GM19043 (cell line): ENCODE measurements around the gene COTL1.
"Not testable (repeated sequence)": the region's sequence is repeated elsewhere in the genome, so short reads cannot be mapped to it uniquely, and the experiment has no call there.

ENCODE experiments used
- ATAC-seq: cut with Tn5 transposase; IDR thresholded peaks from one replicate; pipeline ENCODE4 v1.9.1; 2021; ENCODE audit warnings: low read depth; ENCODE audit not compliant: unreplicated experiment

Gene COTL1

DNA sequence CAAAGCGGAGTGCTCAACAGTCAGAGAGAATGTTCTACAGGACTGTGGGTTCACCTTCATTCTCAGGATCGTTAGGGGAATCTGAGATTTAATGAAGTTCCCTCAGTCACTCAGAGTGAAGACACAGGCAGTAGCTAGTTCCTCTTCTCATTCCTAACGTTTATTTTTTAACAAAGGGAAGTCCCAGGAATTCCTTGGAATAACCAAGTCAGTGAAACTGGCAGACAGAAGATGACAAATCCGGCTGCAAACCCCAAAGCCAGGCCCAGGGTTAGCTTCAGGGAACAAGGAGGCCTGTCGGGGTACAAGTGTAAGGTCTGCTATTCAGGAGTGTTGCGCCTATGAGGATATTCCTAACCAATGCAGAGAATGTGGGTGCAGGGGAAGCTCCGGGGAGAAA, 42.0 kb downstream of the COTL1 start:
- no peak for ATAC-seq

DNA sequence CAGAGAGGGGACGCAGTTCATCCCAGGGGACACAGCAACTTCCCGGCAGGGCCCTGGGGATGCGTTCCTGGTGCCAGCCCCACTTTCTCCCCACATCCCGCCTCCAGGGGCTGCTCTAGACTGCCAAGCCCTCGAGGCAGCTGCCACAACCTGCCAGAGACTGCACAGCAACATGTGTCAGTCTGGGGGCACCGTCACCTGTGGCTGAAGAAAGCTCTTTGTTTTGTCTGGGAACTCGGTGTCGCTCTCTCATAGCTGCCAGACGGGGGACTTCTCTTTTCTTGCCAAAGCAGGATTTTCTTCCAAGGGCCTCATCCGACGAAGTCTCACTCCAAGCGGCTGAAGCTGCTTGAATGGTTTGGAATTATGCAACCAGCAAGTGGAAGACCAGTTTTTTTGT, 43.7 kb downstream of the COTL1 start:
- no peak for ATAC-seq

DNA sequence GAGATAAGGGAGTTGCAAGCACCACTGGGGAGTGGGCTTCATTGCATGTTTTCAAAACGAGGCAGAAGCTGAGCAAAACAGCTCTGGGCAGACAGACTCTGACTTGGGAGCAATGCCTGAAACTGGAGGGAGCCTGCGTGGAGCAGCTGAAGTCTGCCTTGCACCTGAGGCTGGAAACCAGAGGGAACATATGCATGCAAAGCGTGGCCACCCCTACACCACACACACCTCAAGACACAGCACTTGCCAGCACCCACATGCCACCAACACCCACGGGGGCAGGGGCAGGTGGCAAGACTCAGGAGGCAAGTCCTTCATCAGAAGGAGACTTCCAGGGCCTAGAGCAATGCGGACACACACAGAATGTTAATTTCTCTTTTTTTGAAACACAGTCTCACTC, 45.8 kb downstream of the COTL1 start:
- ATAC-seq, result no peak

GRCh38 chr16:84571506-84571905, 46.4 kb downstream of the COTL1 start:
- ATAC-seq, result no peak

DNA sequence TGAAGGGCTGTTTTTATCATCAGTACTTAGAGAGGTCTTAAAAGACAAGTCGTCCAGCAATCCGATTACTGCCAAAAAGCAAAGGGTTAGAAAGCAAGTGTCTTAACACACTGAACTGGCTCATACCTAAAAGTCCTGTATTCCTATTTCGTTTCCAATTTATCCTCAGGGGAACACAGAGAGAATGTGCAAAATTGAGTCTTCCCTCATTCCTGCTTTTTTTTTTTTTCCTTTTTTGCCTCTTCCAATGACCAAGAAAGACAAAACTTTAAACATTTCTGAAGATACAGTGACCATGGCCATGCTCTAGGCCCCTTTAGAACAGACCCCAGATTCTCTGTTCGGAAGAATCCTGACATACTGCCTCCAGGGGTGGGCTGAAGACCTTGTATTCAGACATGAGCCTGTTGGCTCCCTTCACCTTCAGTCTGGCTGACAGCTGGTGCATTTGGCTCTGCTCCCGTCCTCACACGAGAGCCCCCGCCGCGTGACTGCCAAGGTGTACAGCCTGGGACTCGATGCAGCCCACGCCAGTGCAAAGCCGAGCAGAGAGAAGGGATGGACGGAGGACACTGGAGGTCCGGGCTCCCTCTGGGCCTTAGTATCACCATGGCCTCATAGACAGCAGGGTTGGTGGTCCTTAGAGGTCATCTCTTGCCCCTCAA, 47.0 kb downstream of the COTL1 start:
- no peak for ATAC-seq

DNA sequence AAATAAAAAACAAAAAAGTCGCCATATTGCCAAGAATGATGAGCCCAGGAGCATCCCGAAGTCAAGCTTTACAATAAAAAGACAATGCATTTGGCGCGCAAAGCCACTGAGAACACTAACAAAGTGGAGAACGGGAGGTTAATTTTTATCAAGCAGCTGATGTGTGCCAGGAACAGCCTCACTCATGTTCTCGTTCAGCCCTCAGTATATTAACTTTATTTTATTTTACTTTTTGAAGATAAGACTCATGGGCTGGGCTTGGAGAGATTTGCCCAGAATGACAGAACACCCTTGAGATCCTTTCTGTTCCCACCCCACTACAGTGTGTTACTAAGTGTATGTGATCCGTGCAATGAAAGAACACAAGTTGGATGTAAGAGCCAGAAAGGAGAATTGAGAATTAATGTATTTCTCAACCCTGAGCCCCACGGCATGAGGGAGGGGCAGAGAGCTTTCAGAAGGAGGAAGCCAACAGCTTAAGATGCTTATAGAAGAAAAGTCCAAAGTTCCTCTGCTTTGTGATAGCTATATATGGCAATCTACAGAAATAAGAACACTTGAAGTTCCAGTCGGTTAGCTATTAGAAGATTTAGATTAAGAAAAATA, 48.4 kb downstream of the COTL1 start:
- no peak for ATAC-seq

- ATAC-seq, result no peak
Measured at GRCh38 chr16:84568066-84568465, 49.8 kb downstream of the COTL1 start.

GRCh38 chr16:84567286-84567962, 50.5 kb downstream of the COTL1 start:
- ATAC-seq, result no peak

- no peak for ATAC-seq
Measured at GRCh38 chr16:84566545-84567257, 51.2 kb downstream of the COTL1 start.

GRCh38 chr16:84565669-84566495, 52.0 kb downstream of the COTL1 start:
- ATAC-seq, result no peak

DNA sequence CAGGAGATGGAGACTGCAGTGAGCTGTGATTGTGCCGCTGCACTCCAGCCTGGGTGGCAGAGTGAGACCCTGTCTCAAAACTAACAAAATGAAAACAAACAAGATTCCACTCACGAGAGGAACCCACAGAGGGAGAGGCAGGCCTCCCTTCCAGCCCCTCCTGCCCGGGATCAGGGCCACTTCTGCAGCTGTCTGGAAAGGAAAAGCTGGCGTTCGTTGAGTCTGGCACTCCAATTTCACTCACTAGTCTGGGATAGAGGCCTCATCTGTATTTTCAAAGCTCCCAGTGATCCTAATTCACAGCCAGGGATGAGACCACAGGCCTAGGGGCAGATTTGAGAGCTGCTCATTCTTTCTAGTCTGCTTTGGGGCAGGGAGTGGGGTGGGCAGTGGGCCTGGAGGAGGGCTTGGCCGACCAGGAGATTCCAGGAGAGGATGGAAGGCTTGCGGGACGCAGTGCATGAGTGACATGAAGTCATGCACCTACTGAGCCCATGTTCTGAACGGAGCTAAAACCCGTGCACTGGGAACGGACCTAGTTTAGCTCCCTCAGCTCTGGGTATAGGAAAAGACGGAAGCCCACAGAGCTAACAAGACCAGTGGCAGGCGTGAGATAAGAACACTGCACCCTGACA, 54.0 kb downstream of the COTL1 start:
- ATAC-seq, result no peak

GRCh38 chr16:84563064-84563715, 54.7 kb downstream of the COTL1 start:
- ATAC-seq, result no peak

- peak; percentile 53 for ATAC-seq
Measured at GRCh38 chr16:84562174-84562815, 55.6 kb downstream of the COTL1 start.

DNA sequence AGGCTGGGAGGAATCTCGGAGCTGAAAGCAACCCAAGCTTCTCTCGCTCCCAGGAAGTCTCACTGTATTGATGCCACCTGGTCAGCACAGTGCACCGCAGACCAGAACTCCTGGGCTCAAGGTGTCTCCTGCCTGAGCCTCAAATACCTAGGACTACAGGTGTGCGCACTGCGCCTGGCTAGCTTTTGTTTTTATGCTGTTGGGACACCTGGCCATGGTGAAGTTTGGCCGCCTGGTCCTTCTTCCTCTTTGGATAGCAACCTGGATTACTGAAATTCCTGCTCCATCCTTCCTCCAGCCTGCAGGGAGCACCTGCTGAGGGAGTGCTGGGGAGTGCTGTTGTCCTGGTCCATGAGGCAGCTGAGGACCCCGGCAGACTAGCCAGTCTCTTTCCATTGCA, 56.6 kb downstream of the COTL1 start:
- ATAC-seq, result no peak

DNA sequence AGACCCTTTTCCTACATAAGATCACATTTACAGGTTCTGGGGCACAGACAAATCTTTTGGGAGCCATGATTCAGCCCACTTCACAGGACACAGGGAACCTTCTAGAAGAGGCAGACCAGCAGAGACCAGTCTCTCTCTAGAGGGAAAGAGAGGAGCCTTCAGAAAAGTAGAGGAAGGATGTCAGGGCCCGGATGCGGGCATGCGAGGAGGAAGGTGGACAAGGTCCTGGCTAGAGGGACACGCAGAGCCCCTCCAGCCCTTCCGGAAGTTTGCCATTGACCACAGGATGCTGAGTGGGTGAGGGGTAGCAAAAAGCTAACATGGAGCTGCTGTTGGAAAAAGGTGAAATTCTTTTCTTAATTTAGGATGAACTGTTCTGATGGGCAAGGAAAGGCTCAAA, 57.6 kb downstream of the COTL1 start:
- no peak for ATAC-seq

DNA sequence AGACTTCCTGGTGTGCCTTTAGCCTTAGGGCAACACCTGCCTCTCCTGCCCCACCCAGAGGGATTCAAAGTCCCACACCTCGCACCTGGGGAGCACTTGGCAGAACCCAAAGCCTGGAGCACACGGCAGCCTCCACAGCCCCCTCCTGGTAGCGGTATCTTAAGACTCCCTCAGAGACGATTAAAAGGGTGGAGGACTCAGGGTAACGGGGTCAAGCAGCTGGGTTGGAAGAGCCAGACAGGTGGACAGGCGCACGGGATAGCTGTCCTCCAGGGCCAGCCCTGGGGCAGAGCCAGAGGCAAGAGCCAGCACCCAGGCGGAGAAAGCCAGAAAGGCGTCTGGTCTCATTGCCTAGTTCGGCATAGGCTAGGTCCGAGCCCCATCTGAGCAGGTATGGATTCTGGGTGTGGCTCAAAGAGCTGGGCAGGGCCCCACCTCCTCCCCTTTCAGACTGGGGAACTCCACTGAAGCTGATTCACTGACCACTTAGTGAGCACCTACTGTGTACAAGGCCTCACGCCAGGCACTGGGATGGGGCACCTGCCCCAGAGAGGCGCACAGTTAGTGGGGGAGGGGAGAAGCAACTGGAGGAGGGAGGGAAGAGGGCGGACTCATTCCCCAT, 58.5 kb downstream of the COTL1 start:
- ATAC-seq, result no peak

GRCh38 chr16:84558850-84559249, 59.0 kb downstream of the COTL1 start:
- ATAC-seq, result not testable (repeated sequence)

DNA sequence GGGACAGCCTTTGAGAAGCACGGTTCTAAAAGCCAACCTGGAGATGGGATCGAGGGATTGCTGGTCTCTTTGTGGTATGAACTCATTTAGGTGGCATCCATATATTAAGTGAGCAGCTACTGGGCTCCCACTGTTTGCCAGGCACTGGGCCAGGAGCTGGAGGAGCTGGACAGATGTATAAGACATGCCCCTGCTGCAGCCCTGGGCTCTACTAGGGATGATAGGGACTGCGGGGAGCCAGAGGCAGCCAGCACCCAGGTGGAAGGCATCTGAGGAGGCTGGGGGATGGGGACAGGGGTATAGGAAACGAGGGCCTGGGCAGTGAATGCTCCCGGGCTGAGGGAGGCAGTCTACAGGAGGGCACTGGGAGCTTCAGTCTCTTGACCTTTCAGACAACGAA, 60.4 kb downstream of the COTL1 start:
- no peak for ATAC-seq

GRCh38 chr16:84557059-84557458, 60.8 kb downstream of the COTL1 start:
- ATAC-seq, result no peak
